GM12864 (cell line): ENCODE measurements around the gene RFX4.

Source experiments
- DNase-seq: peaks from one replicate; pipeline ENCODE4 v3.0.0-alpha.2; 2011; ENCODE audit warnings: low read depth
- H3K4me3 ChIP-seq: 2 replicates; pipeline ENCODE4 v1.5.1; 2011; ENCODE audit warnings: mild to moderate bottlenecking, low read depth, low read length, control low read depth
- CTCF ChIP-seq: IDR thresholded peaks from 2 replicates; pipeline ENCODE4 v1.5.1; 2011; ENCODE audit warnings: low read depth, mild to moderate bottlenecking, moderate library complexity, low read length, control low read depth, inconsistent platforms; ENCODE audit errors: missing control alignments

Gene RFX4

GRCh38 chr12:106769078-106769477 lies 186.3 kb downstream of the RFX4 start:
- TF ChIP-seq CTCF: no peak
- H3K4me3 ChIP-seq: no peak overlapping the region
- DNase-seq: no peak

GRCh38 chr12:106769546-106769945 lies 186.7 kb downstream of the RFX4 start:
- no peak for TF ChIP-seq CTCF
- no peak for DNase-seq
- no peak overlapping the region for H3K4me3 ChIP-seq

- no peak for DNase-seq
- H3K4me3 ChIP-seq: no peak overlapping the region
- no peak for TF ChIP-seq CTCF
Observed at GRCh38 chr12:106771425-106771824, 188.6 kb downstream of the RFX4 start.

GRCh38 chr12:106773286-106774004 lies 190.6 kb downstream of the RFX4 start:
- H3K4me3 ChIP-seq: peak overlapping the region; percentile 64
- no peak for TF ChIP-seq CTCF
- no peak for DNase-seq

- no peak for TF ChIP-seq CTCF
- H3K4me3 ChIP-seq: peak within 1 kb of the TSS; percentile 64
- peak; percentile 89 for DNase-seq
Observed at GRCh38 chr12:106774005-106774807, 191.4 kb downstream of the RFX4 start, which contains the start of gene RIC8B. Gene RIC8B (plus strand): TSS chr12:106774682. CDS start chr12:106774746, 64 bp downstream.

GRCh38 chr12:106774808-106775524 lies 192.2 kb downstream of the RFX4 start:
- no peak for DNase-seq
- H3K4me3 ChIP-seq: peak overlapping the region; percentile 64
- TF ChIP-seq CTCF: peak; percentile 16
